WTC11 (cell line): ENCODE results near the gene TIMM8B. TPM values are rescaled to one million over a fixed set of nuclear protein-coding genes. Genes with fewer than 3 reads are reported as not detected.

Source experiments
- ATAC-seq: fragments of 200-7000 bp; cut with Tn5 transposase; 2 replicates; pipeline ENCODE4 v1.10.0; 2021; ENCODE audit warnings: mild to moderate bottlenecking, moderate library complexity
- CTCF ChIA-PET: fragments of 300-600 bp; sonication (Branson Sonifier 250); formaldehyde crosslinking; loops from one replicate; lab custom pipeline; 2021; ENCODE audit warnings: antibody characterized with exemption; lab: Charles Lee
- POLR2A ChIA-PET: fragments of 350-600 bp; sonication (Branson Sonifier 250); formaldehyde crosslinking; loops from one replicate; lab custom pipeline; 2021; ENCODE audit warnings: antibody characterized with exemption; lab: Charles Lee
- DNase-seq: peaks from one replicate; pipeline ENCODE4 v3.0.0; 2021; ENCODE audit warnings: low spot score
- H3K27ac Mint-ChIP-seq: 2 replicates; pipeline ENCODE4 v1.8.0; 2021; ENCODE audit warnings: mixed read lengths
- H3K27me3 Mint-ChIP-seq: 2 replicates; pipeline ENCODE4 v1.8.0; 2021; ENCODE audit warnings: low read depth, mild to moderate bottlenecking, moderate library complexity, mixed read lengths
- H3K36me3 Mint-ChIP-seq: 2 replicates; pipeline ENCODE4 v1.8.0; 2021; ENCODE audit warnings: mixed read lengths
- H3K4me1 Mint-ChIP-seq: 2 replicates; pipeline ENCODE4 v1.8.0; 2022; ENCODE audit warnings: mixed read lengths
- H3K4me3 Mint-ChIP-seq: 2 replicates; pipeline ENCODE4 v1.8.0; 2021; ENCODE audit warnings: mild to moderate bottlenecking, moderate library complexity, mixed read lengths
- H3K9me3 Mint-ChIP-seq: 2 replicates; pipeline ENCODE4 v1.8.0; 2021; ENCODE audit warnings: mixed read lengths
- ARID4B ChIP-seq: sonication (generic); formaldehyde crosslinking; IDR thresholded peaks from 2 replicates; pipeline ENCODE4 v1.8.0; 2023; ENCODE audit warnings: missing genetic modification reagents, mild to moderate bottlenecking, borderline replicate concordance
- CREM ChIP-seq: sonication (generic); formaldehyde crosslinking; IDR thresholded peaks from 2 replicates; pipeline ENCODE4 v1.8.1; 2022; ENCODE audit warnings: mild to moderate bottlenecking, missing genetic modification reagents, moderate library complexity
- E2F4 ChIP-seq: sonication (generic); formaldehyde crosslinking; IDR thresholded peaks from 2 replicates; pipeline ENCODE4 v1.8.1; 2022; ENCODE audit warnings: low read depth, mild to moderate bottlenecking, moderate library complexity, missing genetic modification reagents, borderline replicate concordance
- FOXK1 ChIP-seq: sonication (generic); formaldehyde crosslinking; IDR thresholded peaks from 2 replicates; pipeline ENCODE4 v1.8.0; 2022; ENCODE audit warnings: mild to moderate bottlenecking, moderate library complexity, missing genetic modification reagents
- FOXP1 ChIP-seq: sonication (generic); formaldehyde crosslinking; IDR thresholded peaks from 2 replicates; pipeline ENCODE4 v1.8.0; 2022; ENCODE audit warnings: missing genetic modification reagents, mild to moderate bottlenecking, moderate library complexity, borderline replicate concordance
- GABPB1 ChIP-seq: sonication (generic); formaldehyde crosslinking; IDR thresholded peaks from 2 replicates; pipeline ENCODE4 v1.8.1; 2023; ENCODE audit warnings: mild to moderate bottlenecking, missing genetic modification reagents
- HMGA2 ChIP-seq: fragments of 250-450 bp; sonication (Bioruptor Pico); IDR thresholded peaks from 2 replicates; pipeline ENCODE4 v1.4.0; 2021; ENCODE audit warnings: mild to moderate bottlenecking, moderate library complexity
- JUN ChIP-seq: sonication (generic); formaldehyde crosslinking; IDR thresholded peaks from 2 replicates; pipeline ENCODE4 v1.8.0; 2023; ENCODE audit warnings: mild to moderate bottlenecking, missing genetic modification reagents
- NFYB ChIP-seq: sonication (generic); formaldehyde crosslinking; conservative IDR thresholded peaks from 2 replicates; pipeline ENCODE4 v1.8.0; 2022; ENCODE audit warnings: low read depth, missing genetic modification reagents
- OVOL2 ChIP-seq: fragments of 250-450 bp; sonication (Bioruptor Pico); IDR thresholded peaks from 2 replicates; pipeline ENCODE4 v1.9.0; 2021; ENCODE audit warnings: mild to moderate bottlenecking, borderline replicate concordance
- PRDM15 ChIP-seq: sonication (generic); formaldehyde crosslinking; IDR thresholded peaks from 2 replicates; pipeline ENCODE4 v1.8.0; 2022; ENCODE audit warnings: missing genetic modification reagents
- PREB ChIP-seq: sonication (generic); formaldehyde crosslinking; IDR thresholded peaks from 2 replicates; pipeline ENCODE4 v1.8.1; 2022; ENCODE audit warnings: mild to moderate bottlenecking, missing genetic modification reagents, moderate library complexity, borderline replicate concordance
- RORB ChIP-seq: fragments of 250-450 bp; sonication (Bioruptor Pico); IDR thresholded peaks from 2 replicates; pipeline ENCODE4 v1.9.0; 2021; ENCODE audit warnings: mild to moderate bottlenecking
- ZNF396 ChIP-seq: fragments of 250-450 bp; sonication (Bioruptor Pico); IDR thresholded peaks from 2 replicates; pipeline ENCODE4 v1.8.0; 2021; ENCODE audit warnings: mild to moderate bottlenecking, moderate library complexity, borderline replicate concordance
- total RNA-seq: library from RNA; stranded (reverse); gene quantifications from 3 replicates; pipeline ENCODE4 v1.2.3, GENCODE V29; 2021

The TIMM8B gene
- total RNA-seq, 1 experiment from 2014 or later, result 88.2 TPM

GRCh38 chr11:112073941-112074811 lies 12.4 kb downstream of the TIMM8B start, which contains the start of the genes NKAPD1 and PIH1D2:
TSS of gene NKAPD1 (plus strand) at chr11:112074299. CDS start at chr11:112075575, 1,276 bp downstream.
TSS of gene PIH1D2 (minus strand) at chr11:112074017. CDS start at chr11:112073174, 843 bp downstream.
- peak; percentile 17; the same call in 1 of the 2 replicates for TF ChIP-seq HMGA2 (CRISPR knock-in tag)
- no peak for TF ChIP-seq OVOL2 (CRISPR knock-in tag)
- TF ChIP-seq E2F4 (CRISPR knock-in tag), result no peak
- 0 out of 2 replicates have a peak, but pooled peaks have one; percentile 25 for TF ChIP-seq JUN (CRISPR knock-in tag)
- TF ChIP-seq ARID4B, result peak; percentile 22; the same call in 1 of the 2 replicates
- peak; percentile 41; the same call in 1 of the 2 replicates for TF ChIP-seq FOXK1 (CRISPR knock-in tag)
- TF ChIP-seq PRDM15, result peak; percentile 87
- TF ChIP-seq FOXP1 (CRISPR knock-in tag), result 0 out of 2 replicates have a peak, but pooled peaks have one; percentile 43
- no peak for TF ChIP-seq NFYB (CRISPR knock-in tag)
- no peak for TF ChIP-seq ZNF396 (CRISPR knock-in tag)
- no peak for TF ChIP-seq RORB (CRISPR knock-in tag)
- TF ChIP-seq GABPB1 (CRISPR knock-in tag), result peak; percentile 45; the same call in 1 of the 2 replicates
- TF ChIP-seq CREM, result 0 out of 2 replicates have a peak, but pooled peaks have one; percentile 24
- TF ChIP-seq PREB (CRISPR knock-in tag), result no peak
- no peaks in the 10 kb centered on the region for H3K9me3 Mint-ChIP-seq
- H3K27me3 Mint-ChIP-seq, result no peaks in the 10 kb centered on the region
- peaks cover 15% of the 10 kb centered on the region for H3K36me3 Mint-ChIP-seq
- H3K27ac Mint-ChIP-seq, result peak within 1 kb of the TSS; percentile 99
- peak within 1 kb of the TSS; percentile 90 for H3K4me3 Mint-ChIP-seq
- DNase-seq (peak; percentile 74), ATAC-seq (peak; percentile 98)
- CTCF ChIA-PET, result no interaction called here
- POLR2A ChIA-PET, result no interaction called here
- H3K4me1 Mint-ChIP-seq, result peaks cover 10% of the 10 kb centered on the region
